A673 (cell line): Measurements from ENCODE around the gene MRTFA. TPM values are rescaled to one million over a fixed set of nuclear protein-coding genes. Genes with fewer than 3 reads are reported as not detected.

ENCODE experiments used
- BruUV-seq: library from RNA; stranded (reverse); fragments of 400-500 nt; replicated peaks from 2 replicates; lab custom pipeline; 2021; lab: Mats Ljungman, UMichigan
- CTCF ChIA-PET: fragments of 300-600 bp; sonication (Branson Sonifier 250); formaldehyde crosslinking; loops from one replicate; lab custom pipeline; 2022; ENCODE audit warnings: antibody characterized with exemption; lab: Charles Lee
- POLR2A ChIA-PET: fragments of 300-600 bp; sonication (Branson Sonifier 250); formaldehyde crosslinking; loops from one replicate; lab custom pipeline; 2022; ENCODE audit warnings: antibody characterized with exemption; ENCODE audit not compliant: low non-redundant PET; lab: Charles Lee
- DNase-seq: peaks from one replicate; pipeline ENCODE4 v3.0.0-alpha.2; 2015; ENCODE audit warnings: low spot score
- H3K27ac ChIP-seq: fragments of 200-600 bp; sonication (generic); 2 replicates; pipeline ENCODE4 v1.5.1; 2016; ENCODE audit warnings: mixed run types, low read depth, mild to moderate bottlenecking, mixed read lengths, antibody characterized with exemption, low read length; ENCODE audit not compliant: poor library complexity, severe bottlenecking
- H3K27me3 ChIP-seq: fragments of 200-600 bp; sonication (generic); replicated peaks from 2 replicates; pipeline ENCODE4 v1.6.1; 2017; ENCODE audit warnings: mixed run types, low read depth, mild to moderate bottlenecking, mixed read lengths, antibody characterized with exemption, low read length; ENCODE audit not compliant: insufficient read depth, poor library complexity
- H3K36me3 ChIP-seq: fragments of 200-600 bp; sonication (generic); 2 replicates; pipeline ENCODE4 v1.6.1; 2016; ENCODE audit warnings: mixed run types, mild to moderate bottlenecking, mixed read lengths, antibody characterized with exemption, low read length; ENCODE audit not compliant: insufficient read depth, poor library complexity, severe bottlenecking
- H3K4me1 ChIP-seq: fragments of 200-600 bp; sonication (generic); 2 replicates; pipeline ENCODE4 v1.6.1; 2017; ENCODE audit warnings: mixed run types, mild to moderate bottlenecking, mixed read lengths, antibody characterized with exemption, low read length; ENCODE audit not compliant: insufficient read depth, poor library complexity, severe bottlenecking
- H3K4me3 ChIP-seq: fragments of 200-600 bp; sonication (generic); 2 replicates; pipeline ENCODE4 v1.5.1; 2016; ENCODE audit warnings: low read depth, mixed run types, mild to moderate bottlenecking, mixed read lengths, low read length; ENCODE audit not compliant: poor library complexity, severe bottlenecking
- H3K9me3 ChIP-seq: fragments of 200-600 bp; sonication (generic); 2 replicates; pipeline ENCODE4 v1.6.1; 2016; ENCODE audit warnings: mixed run types, low read depth, mild to moderate bottlenecking, mixed read lengths, antibody characterized with exemption, low read length; ENCODE audit not compliant: poor library complexity, severe bottlenecking
- CTCF ChIP-seq: fragments of 300-800, 200-600 bp; sonication (generic); conservative IDR thresholded peaks from 2 replicates; pipeline ENCODE4 v1.5.1; 2017; ENCODE audit warnings: low read depth, mild to moderate bottlenecking, antibody characterized with exemption, low read length, moderate library complexity, mixed read lengths
- EZH2 ChIP-seq: fragments of 200-600 bp; sonication (generic); IDR thresholded peaks from 2 replicates; pipeline ENCODE4 v1.6.1; 2017; ENCODE audit warnings: borderline replicate concordance, low read depth, mild to moderate bottlenecking, mixed read lengths, antibody characterized with exemption, low read length; ENCODE audit not compliant: poor library complexity, severe bottlenecking
- intact Hi-C: fragments of 100-400 bp; cut with micrococcal nuclease; formaldehyde crosslinking; loops from one replicate; pipeline ENCODE4 v1.10.0; 2022; ENCODE audit not compliant: unreplicated experiment
- total RNA-seq: library from RNA; stranded (reverse); gene quantifications from 2 replicates; pipeline ENCODE4 v1.2.3, GENCODE V29; 2021

MRTFA gene
- total RNA-seq, 1 experiment from 2014 or later: 35.8 TPM

- BruUV-seq: no TSS peak
- Histone ChIP-seq H3K36me3 (peaks cover 4% of the 10 kb centered on the region), H3K27me3 (no peaks in the 10 kb centered on the region), H3K4me1 (no peaks in the 10 kb centered on the region), H3K9me3 (peaks cover 12% of the 10 kb centered on the region), H3K27ac (no peak overlapping the region), H3K4me3 (no peak overlapping the region)
- DNase-seq: no peak
- TF ChIP-seq EZH2 (no peak), CTCF (no peak)
- intact Hi-C loops: no loop called here
- POLR2A ChIA-PET: no interaction called here
- CTCF ChIA-PET: interaction anchor here (0.6 kb wide), 1 partner anchor 12 kb away, joined by 3 read pairs; no protein-coding TSS in a partner anchor
Measured at GRCh38 chr22:40572976-40573375, 63.5 kb downstream of the MRTFA start.

GRCh38 chr22:40571887-40572286 is 64.6 kb downstream of the MRTFA start:
- intact Hi-C loops: no loop called here
- ChIA-PET POLR2A (no interaction called here), CTCF (interaction anchor here (0.6 kb wide), 1 partner anchor 46 kb away, joined by 4 read pairs; no protein-coding TSS in a partner anchor)
- no peaks in the 10 kb centered on the region for H3K27me3 ChIP-seq
- H3K9me3 ChIP-seq: peaks cover 12% of the 10 kb centered on the region
- TF ChIP-seq EZH2: no peak
- TF ChIP-seq CTCF: no peak
- no peaks in the 10 kb centered on the region for H3K4me1 ChIP-seq
- no peak overlapping the region for H3K27ac ChIP-seq
- BruUV-seq: no TSS peak
- peaks cover 4% of the 10 kb centered on the region for H3K36me3 ChIP-seq
- no peak overlapping the region for H3K4me3 ChIP-seq
- no peak for DNase-seq

- Histone ChIP-seq H3K4me3 (no peak overlapping the region), H3K27me3 (no peaks in the 10 kb centered on the region), H3K9me3 (peaks cover 12% of the 10 kb centered on the region), H3K36me3 (peaks cover 4% of the 10 kb centered on the region), H3K4me1 (no peaks in the 10 kb centered on the region), H3K27ac (no peak overlapping the region)
- intact Hi-C loops: no loop called here
- BruUV-seq: no TSS peak
- DNase-seq: no peak
- TF ChIP-seq EZH2: no peak
- TF ChIP-seq CTCF: no peak
- POLR2A ChIA-PET: no interaction called here
- CTCF ChIA-PET: no interaction called here
Measured at GRCh38 chr22:40567626-40568328, 68.7 kb downstream of the MRTFA start.
